Fibroblast of lung (primary cell): ENCODE results near the gene ELL. TPM values are rescaled to one million over a fixed set of nuclear protein-coding genes. Genes with fewer than 3 reads are reported as not detected.

Source experiments
- DNase-seq, 2 donors: peaks; one replicate each; pipeline versions ENCODE4 v3.0.0 to v3.0.0-alpha.2; 2010; ENCODE audit warnings: low read depth in 2 of 2
- H2AFZ ChIP-seq: 2 replicates; pipeline ENCODE4 v1.5.1; 2012; ENCODE audit warnings: low read length, control low read depth, inconsistent platforms
- H3K27ac ChIP-seq: 2 replicates; pipeline ENCODE4 v1.5.1; 2011; ENCODE audit warnings: low read length, control low read depth; ENCODE audit not compliant: insufficient read depth
- H3K27me3 ChIP-seq: 2 replicates; pipeline ENCODE4 v1.5.1; 2011; ENCODE audit warnings: mild to moderate bottlenecking, low read length; ENCODE audit not compliant: control insufficient read depth, insufficient read depth
- H3K36me3 ChIP-seq: 2 replicates; pipeline ENCODE4 v1.5.1; 2011; ENCODE audit warnings: low read length; ENCODE audit not compliant: control insufficient read depth, insufficient read depth
- H3K4me1 ChIP-seq: 2 replicates; pipeline ENCODE4 v1.5.1; 2011; ENCODE audit warnings: low read length; ENCODE audit not compliant: control insufficient read depth, insufficient read depth; ENCODE audit errors: extremely low read depth
- H3K4me2 ChIP-seq: 2 replicates; pipeline ENCODE4 v1.5.1; 2011; ENCODE audit warnings: low read length, control low read depth; ENCODE audit not compliant: insufficient read depth; ENCODE audit errors: extremely low read depth
- H3K4me3 ChIP-seq, 4 experiments: fragments of 200-600 bp in 1 of 4; sonication (generic) in 1 of 4; replicated peaks in 1 of 4; 2 replicates each; pipeline ENCODE4 v1.5.1; 2011 to 2016; ENCODE audit warnings: low read length in 4 of 4, low read depth in 3 of 4, mild to moderate bottlenecking in 3 of 4, control low read depth in 2 of 4, inconsistent platforms in 1 of 4, mixed read lengths in 1 of 4; ENCODE audit not compliant: insufficient read depth in 1 of 4; ENCODE audit errors: control extremely low read depth in 1 of 4
- H3K79me2 ChIP-seq: 2 replicates; pipeline ENCODE4 v1.5.1; 2012; ENCODE audit warnings: mild to moderate bottlenecking, low read length, inconsistent platforms; ENCODE audit not compliant: control insufficient read depth, insufficient read depth
- H3K9ac ChIP-seq: 2 replicates; pipeline ENCODE4 v1.5.1; 2011; ENCODE audit warnings: mild to moderate bottlenecking, low read length, control low read depth; ENCODE audit not compliant: insufficient read depth
- H3K9me3 ChIP-seq: 2 replicates; pipeline ENCODE4 v1.5.1; 2012; ENCODE audit warnings: low read depth, low read length; ENCODE audit not compliant: control insufficient read depth, insufficient read depth
- H4K20me1 ChIP-seq: 2 replicates; pipeline ENCODE4 v1.5.1; 2011; ENCODE audit warnings: low read length; ENCODE audit not compliant: control insufficient read depth, insufficient read depth; ENCODE audit errors: extremely low read depth
- CTCF ChIP-seq, 2 donors: IDR thresholded peaks in 1 of 2; conservative IDR thresholded peaks in 1 of 2; 1 replicate in 1 of 2; 2 replicates in 1 of 2; pipeline ENCODE4 v1.5.1; 2011 to 2012; ENCODE audit warnings: low read length in 2 of 2, control low read depth in 1 of 2, inconsistent platforms in 1 of 2, low read depth in 1 of 2, mild to moderate bottlenecking in 1 of 2
- EZH2 ChIP-seq: IDR thresholded peaks from 2 replicates; pipeline ENCODE4 v1.5.1; 2012; ENCODE audit warnings: low read length, control low read depth, mild to moderate bottlenecking; ENCODE audit errors: missing control alignments
- polyA plus RNA-seq, 2 donors: library from polyadenylated mRNA; depleted of rRNA in 1 of 2; stranded (reverse) in 1 of 2; unstranded in 1 of 2; fragments of >200 nt; gene quantifications; 2 replicates each; pipeline ENCODE4 v1.2.1, GENCODE V29; 2011 to 2012; ENCODE audit warnings: missing spikeins in 1 of 2
- total RNA-seq: library from RNA; depleted of rRNA; stranded (reverse); fragments of >200 nt; gene quantifications from 2 replicates; pipeline ENCODE4 v1.2.1, GENCODE V29; 2014

The ELL gene
- total and polyA plus RNA-seq, 2 donors (not counting 1 experiment from before 2014, with no cell fraction given): 4.4 to 18.7 TPM

- no peak for DNase-seq
- Histone ChIP-seq H2AFZ (no peak overlapping the region), H4K20me1 (no peaks in the 10 kb centered on the region)
Observed at GRCh38 chr19:18558202-18558555, 36.3 kb upstream of the ELL start.

DNA sequence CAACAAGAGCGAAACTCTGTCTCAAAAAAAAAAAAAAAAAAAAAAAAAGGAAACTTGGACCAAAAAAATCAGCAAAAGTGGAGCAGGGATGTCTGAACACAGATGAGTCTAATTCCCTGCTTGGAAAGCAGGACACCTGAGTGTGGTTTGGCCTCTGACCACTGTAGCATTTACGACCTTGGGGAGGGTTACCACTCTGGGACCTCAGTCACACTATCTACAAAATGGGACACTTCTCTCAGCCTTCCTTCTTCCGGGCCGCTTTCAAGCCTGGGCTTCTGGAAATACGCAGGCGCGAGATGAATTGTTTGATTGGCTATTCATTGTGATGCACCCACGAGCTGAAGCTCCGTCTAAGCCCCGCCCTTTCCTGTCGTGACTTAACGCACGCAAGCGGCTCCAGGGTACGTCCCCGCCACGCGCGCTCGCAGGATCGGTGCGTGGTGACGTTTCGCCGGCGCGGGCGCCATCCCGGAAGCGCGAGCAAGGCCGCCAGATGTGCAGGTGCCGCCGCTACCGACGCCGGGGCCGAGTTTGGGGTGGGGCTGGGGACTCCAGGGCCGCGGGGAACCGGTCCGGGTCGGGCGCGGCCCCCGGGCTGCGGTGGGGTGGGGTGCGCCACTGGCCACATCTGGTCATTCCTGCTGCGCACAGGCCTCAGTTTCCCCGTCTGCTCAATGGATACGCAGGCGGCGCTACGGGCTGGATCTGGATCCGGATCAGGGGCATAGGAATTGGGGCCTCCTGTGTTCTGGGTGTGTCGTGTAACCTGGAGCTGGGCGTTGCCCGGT lies 35.7 kb upstream of the ELL start, which contains the start of gene KXD1:
Gene KXD1, plus strand, starts transcription at position 460 of the 791 bp plus-strand sequence. CDS start 4,187 bp downstream, outside the sequence.
- no peaks in the 10 kb centered on the region for H3K9me3 ChIP-seq
- peak within 1 kb of the TSS; percentile 92 for H3K9ac ChIP-seq
- peaks cover 22% of the 10 kb centered on the region for H3K79me2 ChIP-seq
- peaks cover 1% of the 10 kb centered on the region for H3K36me3 ChIP-seq
- H2AFZ ChIP-seq: peak within 1 kb of the TSS; percentile 27
- peak within 1 kb of the TSS; percentile 95 for H3K4me2 ChIP-seq
- peak within 1 kb of the TSS; percentile 95 for H3K27ac ChIP-seq
- no peaks in the 10 kb centered on the region for H4K20me1 ChIP-seq
- peaks cover 2% of the 10 kb centered on the region for H3K4me1 ChIP-seq
- peak; percentile 99 for DNase-seq
- no peak for TF ChIP-seq EZH2
- TF ChIP-seq CTCF (conservative IDR thresholded peaks at IDR 0.05 in 1 of 2, IDR thresholded peaks at IDR 0.05 in 1 of 2; ENCODE audit: low read depth in 1 of 2, low read length in 2 of 2): no peak
- no peaks in the 10 kb centered on the region for H3K27me3 ChIP-seq
- H3K4me3 ChIP-seq: peak within 1 kb of the TSS; percentile 74 to 96 (median 94)

More at GRCh38 chr19:18558202-18558555, 36.3 kb upstream of the ELL start:
- Histone ChIP-seq H3K27me3 (no peaks in the 10 kb centered on the region), H3K79me2 (peaks cover 22% of the 10 kb centered on the region), H3K9me3 (no peaks in the 10 kb centered on the region), H3K4me3 (peak overlapping the region; percentile 74 to 96 (median 94)), H3K4me2 (peak overlapping the region; percentile 95), H3K9ac (peak overlapping the region; percentile 92), H3K27ac (peak overlapping the region; percentile 95), H3K4me1 (peaks cover 2% of the 10 kb centered on the region), H3K36me3 (peaks cover 3% of the 10 kb centered on the region)
- TF ChIP-seq EZH2: no peak
- TF ChIP-seq CTCF (conservative IDR thresholded peaks at IDR 0.05 in 1 of 2, IDR thresholded peaks at IDR 0.05 in 1 of 2; ENCODE audit: low read depth in 1 of 2, low read length in 2 of 2): no peak

DNA sequence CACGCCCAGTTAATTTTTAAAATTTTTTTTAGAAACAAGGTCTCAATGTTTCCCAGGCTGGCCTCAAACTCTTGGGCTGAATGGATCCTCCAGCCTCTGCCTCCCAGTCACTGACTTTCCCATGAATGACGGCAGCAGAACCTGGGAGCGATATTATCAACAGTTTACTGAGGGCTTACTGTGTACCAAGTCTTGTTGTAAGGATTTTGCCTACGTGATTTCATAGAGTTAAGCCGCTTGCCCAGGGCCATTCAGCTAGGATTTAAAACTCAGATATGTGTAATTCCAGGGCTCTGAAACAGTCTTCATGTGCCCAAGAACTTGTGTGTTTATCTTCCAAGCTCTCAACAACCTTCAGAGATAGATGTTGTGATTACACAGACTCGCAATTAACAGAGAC lies 29.8 kb upstream of the ELL start:
- TF ChIP-seq CTCF (conservative IDR thresholded peaks at IDR 0.05 in 1 of 2, IDR thresholded peaks at IDR 0.05 in 1 of 2; ENCODE audit: low read depth in 1 of 2, low read length in 2 of 2): no peak
- no peak for TF ChIP-seq EZH2
- Histone ChIP-seq H3K4me2 (no peak overlapping the region), H3K79me2 (no peaks in the 10 kb centered on the region), H2AFZ (no peak overlapping the region), H4K20me1 (no peaks in the 10 kb centered on the region), H3K27me3 (no peaks in the 10 kb centered on the region), H3K4me3 (no peak overlapping the region), H3K9ac (no peak overlapping the region), H3K4me1 (no peaks in the 10 kb centered on the region), H3K36me3 (no peaks in the 10 kb centered on the region), H3K9me3 (no peaks in the 10 kb centered on the region), H3K27ac (no peak overlapping the region)
- DNase-seq: no peak
